SH-SY5Y (cell line): ENCODE measurements around the gene F3.

ENCODE experiments used
- GATA2 ChIP-seq: IDR thresholded peaks from 2 replicates; pipeline ENCODE4 v1.6.1; 2011; ENCODE audit warnings: mild to moderate bottlenecking, low read depth, low read length
- GATA3 ChIP-seq: IDR thresholded peaks from 2 replicates; pipeline ENCODE4 v1.6.1; 2011; ENCODE audit warnings: low read depth, mild to moderate bottlenecking, low read length, moderate library complexity

DNA sequence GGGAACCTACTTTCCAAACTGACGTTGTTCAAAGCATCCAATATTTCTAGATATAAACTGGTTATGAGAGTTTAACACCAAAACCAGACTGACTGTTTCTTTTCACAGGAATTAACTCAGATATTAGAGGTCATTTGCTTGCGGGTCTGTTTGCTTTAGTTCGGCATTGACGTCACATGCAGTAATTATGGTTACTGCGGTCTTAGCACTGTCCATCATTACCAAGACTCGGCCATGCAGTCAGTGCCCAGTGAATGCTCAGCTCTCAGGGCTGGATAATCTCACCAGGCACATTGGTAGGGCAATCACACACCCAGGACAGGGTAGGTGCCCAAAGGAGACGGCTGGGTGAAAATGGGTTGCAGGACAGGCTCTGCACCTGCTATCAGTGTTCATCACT is 9.9 kb upstream of the F3 start:
- no peak for TF ChIP-seq GATA3
- TF ChIP-seq GATA2: no peak
